H1 (cell line): ENCODE measurements around the gene SERPINB6. TPM values are rescaled to one million over a fixed set of nuclear protein-coding genes. Genes with fewer than 3 reads are reported as not detected.

Experiments used
- CTCF ChIA-PET: fragments of 300-600 bp; sonication (Branson Sonifier 250); formaldehyde crosslinking; loops from one replicate; lab custom pipeline; 2021; ENCODE audit not compliant: partially characterized antibody; lab: Charles Lee
- POLR2A ChIA-PET: fragments of 300-600 bp; sonication (Branson Sonifier 250); formaldehyde crosslinking; loops from one replicate; lab custom pipeline; 2021; ENCODE audit warnings: inconsistent platforms; ENCODE audit not compliant: partially characterized antibody; lab: Charles Lee
- DNase-seq, 2 experiments: peaks; one replicate each; pipeline versions ENCODE4 v3.0.0 to v3.0.0-alpha.2; 2010 to 2022; ENCODE audit warnings: low spot score in 2 of 2, low read depth in 1 of 2, mixed read lengths in 1 of 2
- FAIRE-seq: peaks from 2 replicates; lab custom pipeline; 2011; peaks lifted over from hg19 to GRCh38; lab: Jason Lieb, UNC
- H2AFZ ChIP-seq: 2 replicates; pipeline ENCODE4 v1.8.1; 2012; ENCODE audit warnings: low read length, inconsistent platforms
- H2AK5ac ChIP-seq: 2 replicates; pipeline ENCODE4 v1.6.1; 2013; ENCODE audit warnings: low read depth, low read length
- H2BK120ac ChIP-seq: replicated peaks from 2 replicates; pipeline ENCODE3; 2013; ENCODE audit warnings: low read depth, low read length, inconsistent platforms
- H2BK12ac ChIP-seq: 2 replicates; pipeline ENCODE4 v1.6.1; 2013; ENCODE audit warnings: low read depth, low read length
- H2BK15ac ChIP-seq: 2 replicates; pipeline ENCODE4 v1.6.1; 2013; ENCODE audit warnings: low read length
- H2BK20ac ChIP-seq: 2 replicates; pipeline ENCODE4 v1.6.1; 2013; ENCODE audit warnings: low read length
- H2BK5ac ChIP-seq: 2 replicates; pipeline ENCODE4 v1.6.1; 2013; ENCODE audit warnings: low read depth, low read length
- H3K14ac ChIP-seq: 2 replicates; pipeline ENCODE4 v1.6.1; 2013; ENCODE audit warnings: inconsistent platforms; ENCODE audit not compliant: insufficient read length
- H3K18ac ChIP-seq: 2 replicates; pipeline ENCODE4 v1.6.1; 2013; ENCODE audit warnings: low read length; ENCODE audit errors: extremely low read depth
- H3K23ac ChIP-seq: 2 replicates; pipeline ENCODE4 v1.6.1; 2013; ENCODE audit warnings: inconsistent platforms; ENCODE audit not compliant: insufficient read length
- H3K23me2 ChIP-seq: 2 replicates; pipeline ENCODE4 v1.6.1; 2013; ENCODE audit warnings: low read depth, low read length
- H3K27ac ChIP-seq: 2 replicates; pipeline ENCODE4 v1.6.1; 2011; ENCODE audit warnings: low read depth, low read length, inconsistent platforms
- H3K27me3 ChIP-seq, 4 experiments: replicated peaks in 1 of 4; 1 replicate in 1 of 4; 2 replicates in 3 of 4; pipeline versions ENCODE4 v1.6.1 to v1.8.1; 2011 to 2013; ENCODE audit warnings: low read length in 3 of 4, mild to moderate bottlenecking in 3 of 4, inconsistent platforms in 2 of 4, mixed read lengths in 2 of 4, moderate library complexity in 1 of 4; ENCODE audit not compliant: control insufficient read depth in 3 of 4, insufficient read depth in 3 of 4; ENCODE audit errors: extremely low read depth in 1 of 4
- H3K36me3 ChIP-seq, 4 experiments: 2 replicates each; pipeline versions ENCODE4 v1.6.1 to v1.8.1; 2011 to 2013; ENCODE audit warnings: mild to moderate bottlenecking in 4 of 4, low read length in 3 of 4, moderate library complexity in 2 of 4, control low read depth in 1 of 4, inconsistent platforms in 1 of 4; ENCODE audit not compliant: insufficient read depth in 4 of 4, control insufficient read depth in 2 of 4
- H3K4ac ChIP-seq: replicated peaks from 2 replicates; pipeline ENCODE3; 2013; ENCODE audit warnings: low read length, low read depth, mixed read lengths, inconsistent platforms; ENCODE audit not compliant: insufficient read length
- H3K4me1 ChIP-seq, 4 experiments: replicated peaks in 1 of 4; 1 replicate in 1 of 4; 2 replicates in 3 of 4; pipeline versions ENCODE4 v1.6.1 to v1.8.1; 2011 to 2013; ENCODE audit warnings: low read length in 3 of 4, inconsistent platforms in 2 of 4, mixed read lengths in 1 of 4; ENCODE audit not compliant: insufficient read depth in 4 of 4, control insufficient read depth in 3 of 4
- H3K4me2 ChIP-seq, 2 experiments: 2 replicates each; pipeline versions ENCODE4 v1.6.1 to v1.8.1; 2011 to 2013; ENCODE audit warnings: low read depth in 2 of 2, low read length in 2 of 2, control low read depth in 1 of 2, inconsistent platforms in 1 of 2, mild to moderate bottlenecking in 1 of 2; ENCODE audit not compliant: insufficient read depth in 1 of 2
- H3K4me3 ChIP-seq, 4 experiments: fragments of 200-600, 300-600 bp in 1 of 4; sonication (generic), shearing (Covaris generic), sonication (Bioruptor Twin) in 1 of 4; 2 replicates each; pipeline versions ENCODE4 v1.5.1 to v1.8.1; 2011 to 2016; ENCODE audit warnings: low read length in 4 of 4, low read depth in 3 of 4, control low read depth in 2 of 4, inconsistent platforms in 2 of 4, mild to moderate bottlenecking in 2 of 4, mixed read lengths in 1 of 4, moderate library complexity in 1 of 4; ENCODE audit not compliant: insufficient read depth in 2 of 4; ENCODE audit errors: extremely low read depth in 1 of 4
- H3K56ac ChIP-seq: replicated peaks from 2 replicates; pipeline ENCODE3; 2013; ENCODE audit warnings: low read depth, mild to moderate bottlenecking, mixed read lengths, low read length, inconsistent platforms; ENCODE audit not compliant: insufficient read length
- H3K79me1 ChIP-seq: 2 replicates; pipeline ENCODE4 v1.6.1; 2013; ENCODE audit warnings: low read depth, low read length, control low read depth
- H3K79me2 ChIP-seq, 2 experiments: 2 replicates each; pipeline versions ENCODE4 v1.6.1 to v1.8.1; 2012 to 2013; ENCODE audit warnings: low read length in 2 of 2, mild to moderate bottlenecking in 2 of 2, inconsistent platforms in 1 of 2; ENCODE audit not compliant: insufficient read depth in 2 of 2, control insufficient read depth in 1 of 2
- H3K9ac ChIP-seq, 4 experiments: replicated peaks in 1 of 4; 1 replicate in 1 of 4; 2 replicates in 3 of 4; pipeline versions ENCODE4 v1.6.1 to v1.8.1; 2011 to 2013; ENCODE audit warnings: low read depth in 3 of 4, low read length in 3 of 4, control low read depth in 2 of 4, mild to moderate bottlenecking in 2 of 4, moderate library complexity in 2 of 4, inconsistent platforms in 1 of 4; ENCODE audit errors: extremely low read depth in 1 of 4
- H3K9me3 ChIP-seq, 2 experiments: 2 replicates each; pipeline versions ENCODE4 v1.6.1 to v1.8.1; 2012 to 2013; ENCODE audit warnings: mild to moderate bottlenecking in 2 of 2, moderate library complexity in 2 of 2, control low read depth in 1 of 2, inconsistent platforms in 1 of 2, low read depth in 1 of 2, low read length in 1 of 2, mixed read lengths in 1 of 2; ENCODE audit not compliant: insufficient read depth in 2 of 2
- H4K20me1 ChIP-seq, 2 experiments: replicated peaks in 1 of 2; 2 replicates each; pipeline versions ENCODE3 to v1.8.1; 2011 to 2013; ENCODE audit warnings: inconsistent platforms in 2 of 2, low read length in 2 of 2, mild to moderate bottlenecking in 1 of 2; ENCODE audit not compliant: insufficient read depth in 2 of 2, control insufficient read depth in 1 of 2
- H4K5ac ChIP-seq: 2 replicates; pipeline ENCODE4 v1.6.1; 2013; ENCODE audit warnings: low read length, low read depth, mixed read lengths, inconsistent platforms; ENCODE audit not compliant: insufficient read length
- H4K8ac ChIP-seq: 2 replicates; pipeline ENCODE4 v1.8.0; 2013; ENCODE audit warnings: mild to moderate bottlenecking, moderate library complexity, low read length, inconsistent platforms; ENCODE audit not compliant: insufficient read depth; ENCODE audit errors: extremely low read depth
- H4K91ac ChIP-seq: replicated peaks from 2 replicates; pipeline ENCODE3; 2013; ENCODE audit warnings: low read length, mixed read lengths, inconsistent platforms; ENCODE audit not compliant: insufficient read length
- JUND ChIP-seq: IDR thresholded peaks from 2 replicates; pipeline ENCODE4 v1.6.1; 2011; ENCODE audit warnings: mild to moderate bottlenecking, improper control_type of control experiment, low read length
- POLR2AphosphoS5 ChIP-seq: IDR thresholded peaks from 2 replicates; pipeline ENCODE4 v1.6.1; 2011; ENCODE audit warnings: low read depth, low read length
- WGBS, 2 experiments: shearing (Covaris generic) in 1 of 2; methylation state at CpG; one replicate each; pipeline versions ENCODE4 v1.1.6 to v1.1.7; 2013 to 2015; ENCODE audit warnings: low lambda C conversion rate in 2 of 2, mixed read lengths in 2 of 2, inconsistent platforms in 1 of 2, low coverage in 1 of 2, missing lambda C conversion rate in 1 of 2; ENCODE audit not compliant: insufficient replicate concordance in 2 of 2, insufficient coverage in 1 of 2, insufficient read length in 1 of 2; ENCODE audit errors: extremely low coverage in 1 of 2, missing lambda C conversion rate in 1 of 2; 5-methylcytosine and 5-hydroxymethylcytosine counted together
- polyA plus RNA-seq, 7 experiments: library from polyadenylated mRNA; depleted of rRNA in 3 of 7; stranded (reverse) in 5 of 7; unstranded in 2 of 7; fragments of >200 nt in 5 of 7; fragments of 200-250 nt in 2 of 7; gene quantifications; 1 replicate in 5 of 7; 2 replicates in 1 of 7; 4 replicates in 1 of 7; pipeline versions ENCODE4 v1.2.1 to v1.2.3, GENCODE V29; 2011 to 2013; ENCODE audit warnings: missing spikeins in 2 of 7, mixed read lengths in 2 of 7
- total RNA-seq: library from RNA; stranded (reverse); fragmentation: NEBNext Ultra II Directional; extraction: Animal tissue kit (Norgen Biotek cat#: 25700); gene quantifications from 2 replicates; pipeline ENCODE4 v1.2.1, GENCODE V29; 2021
- TF ChIP-seq, protein P1 (sequence below): IDR thresholded peaks from 2 replicates; pipeline ENCODE4 v1.6.1; 2011; ENCODE audit warnings: low read length, improper control_type of control experiment

Gene SERPINB6
- total and polyA plus RNA-seq, 2 of the 8 experiments (the other 6 are each of a cell fraction or from before 2014, with no cell fraction given), result 27.2 to 29.4 TPM

DNA sequence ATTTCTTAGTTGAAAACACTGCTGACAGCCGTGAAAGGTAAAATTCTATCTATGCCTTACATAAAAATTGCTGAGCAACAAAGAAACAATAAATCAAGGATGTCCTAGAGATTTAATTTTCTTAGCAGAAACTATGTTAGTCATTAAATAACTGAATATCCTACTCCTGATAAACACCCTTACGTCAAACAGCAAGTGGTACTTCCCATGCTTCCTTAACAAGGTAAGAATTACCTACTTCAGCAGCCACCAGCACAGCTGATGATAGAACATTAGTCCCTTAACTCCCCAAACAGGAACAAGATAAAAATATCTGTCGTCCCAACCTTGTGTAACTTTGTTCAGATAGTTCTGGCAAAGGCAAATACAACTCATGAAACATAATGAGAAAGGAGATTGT, 8.7 kb downstream of the SERPINB6 start:
- Histone ChIP-seq H3K36me3 (no peaks in the 10 kb centered on the region), H3K23ac (no peak overlapping the region), H3K79me1 (no peaks in the 10 kb centered on the region; the same call in 1 of the 2 replicates), H3K18ac (no peak overlapping the region), H3K9me3 (no peaks in the 10 kb centered on the region), H4K5ac (no peak overlapping the region), H2BK15ac (no peak overlapping the region), H2AK5ac (no peak overlapping the region), H2BK20ac (no peak overlapping the region), H2BK5ac (no peak overlapping the region), H4K8ac (no peak overlapping the region), H3K14ac (no peak overlapping the region), H4K91ac (no peak overlapping the region), H3K9ac (no peak overlapping the region), H3K27ac (no peak overlapping the region), H2BK12ac (no peak overlapping the region), H3K4ac (no peak overlapping the region), H2BK120ac (no peak overlapping the region), H3K4me3 (no peak overlapping the region), H3K79me2 (no peaks in the 10 kb centered on the region), H3K4me2 (no peak overlapping the region), H3K56ac (no peak overlapping the region), H3K23me2 (no peaks in the 10 kb centered on the region), H4K20me1 (no peaks in the 10 kb centered on the region), H2AFZ (no peak overlapping the region), H3K27me3 (no peaks in the 10 kb centered on the region), H3K4me1 (peaks cover 16 to 23% (median 20%) of the 10 kb centered on the region in 4 experiments)
- ChIA-PET POLR2A (interaction anchor here (0.9 to 1.5 kb wide), 3 partner anchors 8 to 10 kb away, joined by 4 to 6 read pairs (median 4); partner anchors contain the start of gene SERPINB6), CTCF (interaction anchor here (0.6 to 2.0 kb wide), 7 partner anchors 9 to 1239 kb away, joined by 3 to 12 read pairs (median 3); partner anchors contain the start of gene SERPINB6)
- DNase-seq, result no peak
- WGBS, 2 experiments, result 90% methylated on average over 3 of the region's 3 CpGs; no CpG with 5 or more reads in 1 of the 2 experiments
- no peak for FAIRE-seq
- TF ChIP-seq JUND (no peak), POLR2AphosphoS5 (no peak)
- TF ChIP-seq, protein P1, sequence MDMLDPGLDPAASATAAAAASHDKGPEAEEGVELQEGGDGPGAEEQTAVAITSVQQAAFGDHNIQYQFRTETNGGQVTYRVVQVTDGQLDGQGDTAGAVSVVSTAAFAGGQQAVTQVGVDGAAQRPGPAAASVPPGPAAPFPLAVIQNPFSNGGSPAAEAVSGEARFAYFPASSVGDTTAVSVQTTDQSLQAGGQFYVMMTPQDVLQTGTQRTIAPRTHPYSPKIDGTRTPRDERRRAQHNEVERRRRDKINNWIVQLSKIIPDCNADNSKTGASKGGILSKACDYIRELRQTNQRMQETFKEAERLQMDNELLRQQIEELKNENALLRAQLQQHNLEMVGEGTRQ, result no peak
